NCI-H187 (cell line): Measurements from ENCODE around the gene ARMC2.
"Not testable (repeated sequence)": the region's sequence is repeated elsewhere in the genome, so short reads cannot be mapped to it uniquely, and the experiment has no call there.

Source experiments
- DNase-seq, 2 experiments: peaks; one replicate each; lab custom pipeline; 2025; lab: John Stamatoyannopoulos, UW

ARMC2 gene

GRCh38 chr6:108848116-108848868, at the start of gene ARMC2:
TSS of gene ARMC2 (plus strand) at chr6:108848422. CDS start at chr6:108854268, 5,846 bp downstream.
- peak; percentile 81 for DNase-seq

GRCh38 chr6:108798670-108799353, 49.4 kb upstream of the ARMC2 start:
- DNase-seq = no peak

GRCh38 chr6:108799354-108799717, 48.9 kb upstream of the ARMC2 start:
- no peak for DNase-seq

GRCh38 chr6:108799791-108800190, 48.4 kb upstream of the ARMC2 start:
- no peak for DNase-seq

- DNase-seq = no peak
These were observed 47.8 kb upstream of the ARMC2 start for GRCh38 chr6:108800427-108800864.

- DNase-seq = no peak
These were observed 46.9 kb upstream of the ARMC2 start for GRCh38 chr6:108801366-108801765.

- DNase-seq = no peak
These were observed 44.2 kb upstream of the ARMC2 start for GRCh38 chr6:108803982-108804490.

GRCh38 chr6:108804956-108805355, 43.3 kb upstream of the ARMC2 start:
- DNase-seq = no peak

- no peak for DNase-seq
These were observed 42.5 kb upstream of the ARMC2 start for GRCh38 chr6:108805611-108806167.

- DNase-seq = no peak
These were observed 42.1 kb upstream of the ARMC2 start for GRCh38 chr6:108806171-108806570.

GRCh38 chr6:108806665-108807064, 41.6 kb upstream of the ARMC2 start:
- DNase-seq = no peak

- no peak for DNase-seq
These were observed 40.3 kb upstream of the ARMC2 start for GRCh38 chr6:108807928-108808327.

GRCh38 chr6:108809211-108809610, 39.0 kb upstream of the ARMC2 start:
- no peak for DNase-seq

GRCh38 chr6:108810057-108810643, 38.1 kb upstream of the ARMC2 start:
- DNase-seq = no peak

GRCh38 chr6:108811490-108811889, 36.7 kb upstream of the ARMC2 start:
- no peak for DNase-seq

- not testable (repeated sequence) for DNase-seq
These were observed 35.0 kb upstream of the ARMC2 start for GRCh38 chr6:108813218-108813617.

GRCh38 chr6:108817276-108817675, 30.9 kb upstream of the ARMC2 start:
- not testable (repeated sequence) for DNase-seq

GRCh38 chr6:108820006-108820405, 28.2 kb upstream of the ARMC2 start:
- DNase-seq = no peak

GRCh38 chr6:108822401-108822800, 25.8 kb upstream of the ARMC2 start:
- no peak for DNase-seq

- DNase-seq = no peak
These were observed 22.9 kb upstream of the ARMC2 start for GRCh38 chr6:108825326-108825725.

GRCh38 chr6:108831104-108831503, 17.1 kb upstream of the ARMC2 start:
- no peak for DNase-seq

- DNase-seq = no peak
These were observed 15.5 kb upstream of the ARMC2 start for GRCh38 chr6:108832738-108833137.
